ENCODE data around the gene HS3ST5. TPM values are rescaled to one million over a fixed set of nuclear protein-coding genes. Genes with fewer than 3 reads are reported as not detected.

The HS3ST5 gene
- total and polyA plus RNA-seq, 2 donors, result 1.1 to 3.7 TPM

GRCh38 chr6:114312931-114313330, 29.9 kb downstream of the HS3ST5 start:
- WGBS, result 90% methylated on average over 4 of the region's 4 CpGs
- Histone ChIP-seq H3K4me1 (ENCODE audit: insufficient read depth) (no peaks in the 10 kb centered on the region), H3K36me3 (ENCODE audit: insufficient read depth) (no peaks in the 10 kb centered on the region), H3K27ac (ENCODE audit: low read depth) (no peak overlapping the region), H3K4me3 (ENCODE audit: low read depth, low read length) (no peak overlapping the region)
- no peak for DNase-seq (ENCODE audit: extremely low spot score)

DNA sequence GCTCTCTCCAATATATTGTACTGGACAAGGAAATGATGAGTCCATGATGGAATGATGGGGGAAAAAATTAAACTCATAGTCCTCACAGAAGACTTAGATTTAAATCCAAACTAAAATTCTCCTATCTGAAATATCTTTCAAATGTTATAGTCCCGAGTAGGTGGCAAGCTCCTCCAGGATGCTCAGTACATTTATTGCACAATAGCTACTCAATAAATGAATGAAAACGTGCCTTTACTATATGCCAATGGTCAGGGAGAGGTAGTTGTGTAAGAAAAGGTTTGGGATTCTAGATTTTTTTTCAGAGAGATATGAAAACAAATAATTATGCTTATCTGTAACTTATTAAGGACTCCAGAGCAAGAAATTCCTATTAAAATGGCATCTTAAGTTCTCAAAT, 32.8 kb downstream of the HS3ST5 start:
- 61% methylated on average over 2 of the region's 2 CpGs for WGBS
- no peak for DNase-seq (ENCODE audit: extremely low spot score)
- Histone ChIP-seq H3K4me1 (ENCODE audit: insufficient read depth) (no peaks in the 10 kb centered on the region), H3K27ac (ENCODE audit: low read depth) (no peak overlapping the region), H3K4me3 (ENCODE audit: low read depth, low read length) (no peak overlapping the region), H3K36me3 (ENCODE audit: insufficient read depth) (no peaks in the 10 kb centered on the region)

DNA sequence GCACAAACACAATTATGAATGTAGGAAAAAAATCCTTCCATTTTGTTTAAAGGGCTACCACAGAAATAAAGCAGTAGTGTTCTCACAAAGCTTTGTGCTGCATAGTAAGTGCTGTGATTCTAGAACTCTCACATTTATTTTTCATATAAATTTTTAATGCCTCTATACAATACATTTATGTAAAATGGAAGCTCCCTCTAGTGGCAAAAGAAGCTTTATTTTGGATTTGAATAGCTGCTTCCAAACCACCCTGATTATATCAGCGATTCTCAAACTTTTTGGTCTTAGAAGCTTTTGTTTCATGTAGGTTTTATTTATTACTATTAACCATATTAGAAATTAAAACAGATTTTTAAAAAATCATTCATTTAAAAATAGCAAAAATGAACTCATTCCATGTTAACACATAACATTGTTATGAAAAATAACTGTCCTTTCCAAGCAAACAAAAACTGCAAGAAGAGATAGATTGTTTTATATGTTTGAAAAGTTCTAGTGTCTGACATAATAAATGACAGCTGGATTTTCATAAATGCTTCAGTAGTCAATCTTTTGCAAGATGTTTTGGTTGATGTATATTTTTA, 38.4 kb downstream of the HS3ST5 start:
- Histone ChIP-seq H3K36me3 (ENCODE audit: insufficient read depth) (no peaks in the 10 kb centered on the region), H3K4me3 (ENCODE audit: low read depth, low read length) (no peak overlapping the region), H3K27ac (ENCODE audit: low read depth) (no peak overlapping the region), H3K4me1 (ENCODE audit: insufficient read depth) (no peaks in the 10 kb centered on the region)
- WGBS, result 75% methylated on average over 1 of the region's 1 CpG
- DNase-seq (ENCODE audit: extremely low spot score), result no peak

DNA sequence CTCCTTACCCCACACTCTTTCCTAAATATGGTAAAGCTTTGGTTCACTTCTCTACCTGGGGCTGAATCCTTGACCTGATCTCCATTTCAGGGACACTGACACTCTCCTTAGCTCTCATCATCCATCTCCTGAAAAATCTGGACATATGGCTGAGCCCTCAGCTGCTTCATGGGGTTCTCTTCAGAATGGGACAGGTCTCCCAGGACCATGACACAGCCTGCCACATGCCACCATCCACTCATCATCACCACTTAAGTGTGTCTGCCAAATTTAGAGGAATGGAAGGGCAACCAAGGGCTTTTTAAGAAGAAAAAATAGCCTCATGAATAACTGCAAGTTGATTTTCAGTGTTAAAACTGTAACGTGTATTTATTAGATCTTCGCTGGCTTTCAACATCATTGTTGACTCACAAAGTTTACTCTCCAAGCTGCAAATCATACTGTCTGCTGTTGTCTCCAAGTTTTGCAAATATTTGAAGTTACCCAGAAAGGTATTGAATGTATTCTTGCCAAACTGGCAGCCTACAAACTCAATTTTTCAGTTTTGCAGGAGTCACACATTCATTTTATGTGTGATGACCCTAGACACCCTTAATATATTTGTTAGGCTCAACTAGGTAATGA, 41.1 kb downstream of the HS3ST5 start:
- Histone ChIP-seq H3K27ac (ENCODE audit: low read depth) (no peak overlapping the region), H3K4me3 (ENCODE audit: low read depth, low read length) (no peak overlapping the region)
- WGBS, result 69% methylated on average over 2 of the region's 2 CpGs

GRCh38 chr6:114297135-114297534, 45.7 kb downstream of the HS3ST5 start:
- no peaks in the 10 kb centered on the region for H3K36me3 ChIP-seq (ENCODE audit: insufficient read depth)
- no peak for DNase-seq (ENCODE audit: extremely low spot score)
- 93% methylated on average over 6 of the region's 6 CpGs for WGBS
- no peak overlapping the region for H3K27ac ChIP-seq (ENCODE audit: low read depth)
- no peak overlapping the region for H3K4me3 ChIP-seq (ENCODE audit: low read depth, low read length)
- no peaks in the 10 kb centered on the region for H3K4me1 ChIP-seq (ENCODE audit: insufficient read depth)

More for the DNA sequence above, 41.1 kb downstream of the HS3ST5 start:
- Histone ChIP-seq H3K4me1 (ENCODE audit: insufficient read depth) (no peaks in the 10 kb centered on the region), H3K36me3 (ENCODE audit: insufficient read depth) (no peaks in the 10 kb centered on the region)
- no peak for DNase-seq (ENCODE audit: extremely low spot score)

- no peaks in the 10 kb centered on the region for H3K4me1 ChIP-seq (ENCODE audit: insufficient read depth)
- 97% methylated on average over 1 of the region's 1 CpG for WGBS
- DNase-seq (ENCODE audit: extremely low spot score), result no peak
- H3K4me3 ChIP-seq (ENCODE audit: low read depth, low read length), result no peak overlapping the region
- H3K27ac ChIP-seq (ENCODE audit: low read depth), result no peak overlapping the region
- no peaks in the 10 kb centered on the region for H3K36me3 ChIP-seq (ENCODE audit: insufficient read depth)
Observed at GRCh38 chr6:114292431-114292830, 50.4 kb downstream of the HS3ST5 start.

GRCh38 chr6:114291428-114291827, 51.4 kb downstream of the HS3ST5 start:
- DNase-seq (ENCODE audit: extremely low spot score), result no peak
- no peaks in the 10 kb centered on the region for H3K4me1 ChIP-seq (ENCODE audit: insufficient read depth)
- no peak overlapping the region for H3K27ac ChIP-seq (ENCODE audit: low read depth)
- no peaks in the 10 kb centered on the region for H3K36me3 ChIP-seq (ENCODE audit: insufficient read depth)
- WGBS, result 64% methylated on average over 2 of the region's 2 CpGs
- no peak overlapping the region for H3K4me3 ChIP-seq (ENCODE audit: low read depth, low read length)

DNA sequence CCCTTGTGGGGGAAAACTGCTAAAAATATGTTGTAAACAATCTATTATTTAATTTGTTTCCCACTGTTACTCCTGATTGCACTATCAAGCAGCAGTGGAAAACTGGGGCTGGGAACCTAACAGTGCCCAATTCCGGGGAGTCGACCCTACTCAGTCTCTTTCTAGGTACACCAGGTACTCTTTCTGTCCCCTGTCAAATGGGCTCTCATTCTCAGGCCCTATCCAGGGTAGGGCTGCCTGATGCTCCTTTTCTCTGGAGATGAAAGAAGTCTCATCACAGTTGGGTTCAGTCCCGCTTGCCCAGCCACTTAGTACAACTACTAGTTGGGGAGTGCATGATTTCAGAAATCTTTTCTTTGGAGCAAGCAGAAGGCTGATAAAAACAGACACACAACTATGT, 52.0 kb downstream of the HS3ST5 start:
- Histone ChIP-seq H3K4me1 (ENCODE audit: insufficient read depth) (no peaks in the 10 kb centered on the region), H3K27ac (ENCODE audit: low read depth) (no peak overlapping the region), H3K4me3 (ENCODE audit: low read depth, low read length) (no peak overlapping the region), H3K36me3 (ENCODE audit: insufficient read depth) (no peaks in the 10 kb centered on the region)
- 92% methylated on average over 3 of the region's 3 CpGs for WGBS
- DNase-seq (ENCODE audit: extremely low spot score), result no peak

GRCh38 chr6:114288701-114289495, 53.9 kb downstream of the HS3ST5 start:
- Histone ChIP-seq H3K36me3 (ENCODE audit: insufficient read depth) (no peaks in the 10 kb centered on the region), H3K4me3 (ENCODE audit: low read depth, low read length) (no peak overlapping the region), H3K4me1 (ENCODE audit: insufficient read depth) (no peaks in the 10 kb centered on the region), H3K27ac (ENCODE audit: low read depth) (no peak overlapping the region)
- no peak for DNase-seq (ENCODE audit: extremely low spot score)
- 81% methylated on average over 3 of the region's 3 CpGs for WGBS

DNA sequence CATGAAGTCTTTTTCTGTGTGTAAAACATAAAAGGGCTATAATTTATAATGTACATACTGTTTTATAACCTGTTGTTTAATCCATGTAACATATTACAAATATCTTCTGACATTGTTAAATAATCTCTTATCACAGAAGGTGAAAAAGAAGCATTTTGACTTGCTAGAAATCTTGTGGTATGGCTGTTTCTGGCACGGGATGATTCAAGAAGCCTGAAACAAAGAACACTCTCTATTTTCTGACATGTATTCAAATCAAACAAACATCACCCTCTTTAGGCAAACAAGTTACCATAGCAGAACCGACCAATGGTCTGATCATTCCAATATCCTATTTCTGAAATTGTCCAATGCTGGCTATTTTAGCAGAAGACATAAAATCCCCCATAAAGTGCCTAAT, 55.4 kb downstream of the HS3ST5 start:
- no peak for DNase-seq (ENCODE audit: extremely low spot score)
- H3K4me1 ChIP-seq (ENCODE audit: insufficient read depth), result no peaks in the 10 kb centered on the region
- H3K36me3 ChIP-seq (ENCODE audit: insufficient read depth), result no peaks in the 10 kb centered on the region
- no peak overlapping the region for H3K4me3 ChIP-seq (ENCODE audit: low read depth, low read length)
- H3K27ac ChIP-seq (ENCODE audit: low read depth), result no peak overlapping the region
- 81% methylated on average over 2 of the region's 2 CpGs for WGBS

DNA sequence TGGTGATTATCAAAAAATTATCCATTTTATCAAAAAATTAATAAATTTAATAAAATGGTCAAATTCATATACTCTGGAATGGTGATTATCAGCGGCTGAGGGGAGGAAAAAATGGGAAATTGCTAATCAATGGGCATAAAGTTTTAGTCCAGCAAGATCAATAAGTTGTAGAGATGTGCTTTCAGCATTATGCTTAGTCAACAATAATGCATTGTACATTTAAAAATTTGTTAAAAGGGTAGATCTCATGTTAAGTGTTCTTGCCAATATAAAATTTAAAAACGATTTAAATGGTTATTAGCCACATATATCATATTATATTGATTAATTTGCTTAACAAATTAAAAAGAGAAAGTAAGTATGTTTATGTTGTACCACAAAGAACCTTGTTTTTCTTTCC, 56.6 kb downstream of the HS3ST5 start:
- Histone ChIP-seq H3K4me1 (ENCODE audit: insufficient read depth) (no peaks in the 10 kb centered on the region), H3K4me3 (ENCODE audit: low read depth, low read length) (no peak overlapping the region), H3K36me3 (ENCODE audit: insufficient read depth) (no peaks in the 10 kb centered on the region), H3K27ac (ENCODE audit: low read depth) (no peak overlapping the region)
- no peak for DNase-seq (ENCODE audit: extremely low spot score)
- 85% methylated on average over 2 of the region's 2 CpGs for WGBS

DNA sequence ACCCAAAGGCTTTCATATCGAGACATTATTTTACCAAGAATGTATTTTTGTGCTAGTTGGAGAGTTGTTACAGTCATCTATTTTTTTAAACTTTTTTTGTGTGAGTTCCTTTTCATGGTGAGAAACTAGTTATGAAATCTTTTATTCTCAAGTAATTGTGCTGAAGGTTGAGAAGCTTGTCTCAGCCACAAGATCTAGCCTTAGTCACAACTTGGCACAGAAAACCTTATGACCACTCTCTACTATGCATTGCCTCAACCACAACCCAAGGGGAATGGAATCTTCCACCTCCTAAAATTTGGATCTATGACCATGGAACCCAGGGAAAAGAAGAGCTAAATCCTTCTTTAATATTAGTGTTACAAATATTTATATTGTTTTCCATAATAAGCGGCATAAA, 58.5 kb downstream of the HS3ST5 start:
- H3K27ac ChIP-seq (ENCODE audit: low read depth), result no peak overlapping the region
- 96% methylated on average over 2 of the region's 2 CpGs for WGBS
- no peak overlapping the region for H3K4me3 ChIP-seq (ENCODE audit: low read depth, low read length)
- DNase-seq (ENCODE audit: extremely low spot score), result no peak
- no peaks in the 10 kb centered on the region for H3K36me3 ChIP-seq (ENCODE audit: insufficient read depth)
- H3K4me1 ChIP-seq (ENCODE audit: insufficient read depth), result no peaks in the 10 kb centered on the region

- no peak overlapping the region for H3K27ac ChIP-seq (ENCODE audit: low read depth)
- H3K4me1 ChIP-seq (ENCODE audit: insufficient read depth), result no peaks in the 10 kb centered on the region
- H3K4me3 ChIP-seq (ENCODE audit: low read depth, low read length), result no peak overlapping the region
- H3K36me3 ChIP-seq (ENCODE audit: insufficient read depth), result no peaks in the 10 kb centered on the region
- WGBS, result 33% methylated on average over 6 of the region's 6 CpGs
- DNase-seq (ENCODE audit: extremely low spot score), result no peak
Observed at GRCh38 chr6:114282292-114282691, 60.5 kb downstream of the HS3ST5 start.

- Histone ChIP-seq H3K4me1 (ENCODE audit: insufficient read depth) (no peaks in the 10 kb centered on the region), H3K27ac (ENCODE audit: low read depth) (no peak overlapping the region), H3K4me3 (ENCODE audit: low read depth, low read length) (no peak overlapping the region), H3K36me3 (ENCODE audit: insufficient read depth) (no peaks in the 10 kb centered on the region)
- WGBS, result 28% methylated on average over 3 of the region's 3 CpGs
- no peak for DNase-seq (ENCODE audit: extremely low spot score)
Observed at GRCh38 chr6:114281496-114281895, 61.3 kb downstream of the HS3ST5 start.

All from urinary bladder (tissue), 4 donors.